ENCODE results near the gene BBOX1. TPM values are rescaled to one million over a fixed set of nuclear protein-coding genes. Genes with fewer than 3 reads are reported as not detected.

BBOX1 gene
- total RNA-seq, 4 donors from 2014 or later: 0.22 to 0.84 TPM; not detected in 2

DNA sequence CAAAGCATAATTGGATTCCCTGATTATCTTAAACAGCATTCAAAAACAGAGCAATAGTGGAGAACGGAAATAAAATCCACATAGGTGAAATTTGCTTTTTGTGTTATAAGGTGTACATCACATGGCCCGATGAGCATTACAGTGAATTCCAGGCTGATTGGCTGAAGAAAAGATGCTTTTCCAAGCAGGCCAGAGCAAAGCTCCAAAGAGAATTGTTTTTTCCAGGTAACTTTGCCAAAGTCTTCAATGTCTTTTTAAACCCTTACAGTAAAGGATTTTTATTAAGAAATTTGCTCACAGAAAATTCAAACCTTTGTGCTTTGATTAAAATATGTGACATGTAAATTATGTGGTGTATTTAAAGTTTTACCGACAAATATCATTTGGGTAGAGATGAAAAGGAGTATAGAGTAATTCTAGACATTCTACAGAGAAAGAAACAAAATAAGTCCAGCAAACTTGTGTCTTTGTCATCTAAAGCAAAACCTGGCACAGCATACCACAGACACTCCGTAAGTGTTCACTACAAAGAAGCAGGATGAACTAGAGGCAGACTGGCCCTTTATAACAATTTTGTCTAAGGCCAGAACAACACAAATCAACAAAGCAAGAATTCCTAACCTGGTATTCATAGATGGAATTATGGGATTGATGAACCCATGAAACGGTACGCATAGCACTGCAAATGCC lies 16.6 kb downstream of the BBOX1 start:
- WGBS, 2 donors: 59 to 64% methylated on average over 6 of the region's 6 CpGs
- no peak for TF ChIP-seq POLR2A (IDR thresholded peaks at IDR 0.05)
- no peak for TF ChIP-seq CTCF (IDR thresholded peaks at IDR 0.05)
- no peak for TF ChIP-seq EP300 (IDR thresholded peaks at IDR 0.05)
- Histone ChIP-seq H3K4me1 (peaks cover 0 to 15% (median 0%) of the 10 kb centered on the region in 4 donors), H3K27ac (no peak overlapping the region), H3K27me3 (no peaks in the 10 kb centered on the region), H3K9me3 (peaks cover 0 to 14% (median 2%) of the 10 kb centered on the region in 4 donors), H3K4me3 (no peak overlapping the region), H3K36me3 (peaks cover 0 to 5% (median 0%) of the 10 kb centered on the region in 3 donors)
- no peak for DNase-seq (ENCODE audit: low spot score in 2 of 2)

- Histone ChIP-seq H3K4me1 (peaks cover 0 to 15% (median 0%) of the 10 kb centered on the region in 4 donors), H3K36me3 (peaks cover 0 to 5% (median 0%) of the 10 kb centered on the region in 3 donors), H3K4me3 (no peak overlapping the region), H3K9me3 (peaks cover 0 to 14% (median 2%) of the 10 kb centered on the region in 4 donors), H3K27me3 (no peaks in the 10 kb centered on the region), H3K27ac (no peak overlapping the region)
- no peak for DNase-seq (ENCODE audit: low spot score in 2 of 2)
- WGBS, 2 donors: 72 to 86% methylated on average over 1 of the region's 1 CpG
- TF ChIP-seq POLR2A (IDR thresholded peaks at IDR 0.05) (no peak), CTCF (IDR thresholded peaks at IDR 0.05) (no peak), EP300 (IDR thresholded peaks at IDR 0.05) (no peak)
Measured at GRCh38 chr11:27058456-27058855, 17.8 kb downstream of the BBOX1 start.

DNA sequence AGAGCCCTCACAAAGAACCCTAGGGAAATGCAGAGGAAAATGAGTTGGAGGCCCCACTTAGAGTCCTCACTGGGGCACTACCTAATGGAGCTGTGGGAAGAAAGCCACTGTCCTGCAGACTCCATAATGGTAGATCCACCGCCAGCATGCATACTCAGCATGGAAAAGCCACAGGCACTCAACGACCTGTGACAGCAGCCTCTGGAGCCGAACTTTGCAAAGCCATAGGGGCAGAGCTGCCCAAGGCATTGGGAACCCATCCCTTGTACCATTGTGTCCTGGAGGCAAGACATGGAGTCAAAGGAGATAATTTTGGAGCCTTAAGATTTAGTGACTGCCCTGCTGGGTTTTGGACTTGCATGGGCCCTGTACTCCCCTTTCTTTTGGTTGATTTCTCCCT lies 18.8 kb downstream of the BBOX1 start:
- WGBS, 2 donors: 56 to 90% methylated on average over 2 to 3 of the region's 3 CpGs
- no peak overlapping the region for H3K4me3 ChIP-seq
- no peak for DNase-seq (ENCODE audit: low spot score in 2 of 2)

DNA sequence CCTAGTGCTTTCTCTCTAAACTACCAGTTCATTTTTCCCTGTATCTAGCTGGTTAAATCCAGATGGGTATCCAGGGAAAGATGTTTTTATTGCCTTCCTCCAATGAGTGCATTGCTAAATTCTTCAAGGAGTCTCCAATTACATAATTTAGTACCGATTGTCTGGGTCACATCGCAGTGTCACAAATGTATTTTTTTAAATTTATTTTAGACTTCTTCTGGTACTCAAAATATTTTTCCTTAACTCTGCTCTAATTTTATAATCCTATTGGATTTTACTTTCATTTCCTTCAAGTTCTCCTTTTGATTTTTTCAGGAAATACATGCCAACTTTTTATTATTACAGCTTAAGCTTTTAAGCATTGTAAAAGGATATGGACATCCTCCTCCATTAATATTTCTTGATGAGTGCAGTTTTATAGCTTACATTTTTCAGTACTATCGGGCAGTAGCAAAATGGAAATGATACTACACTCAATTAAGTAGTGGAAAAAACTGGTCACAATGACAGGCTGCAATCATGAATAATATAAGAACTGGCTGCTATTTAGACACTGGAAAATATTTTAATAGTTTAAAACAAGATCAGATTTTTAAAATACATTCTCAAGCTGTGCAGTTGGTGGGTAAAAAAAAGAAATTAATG lies 20.3 kb downstream of the BBOX1 start:
- H3K27ac ChIP-seq: peak overlapping the region in 1 of 4 donors; percentile 43
- DNase-seq (ENCODE audit: low spot score in 2 of 2): no peak
- H3K36me3 ChIP-seq: peaks cover 0 to 5% (median 0%) of the 10 kb centered on the region in 3 donors
- TF ChIP-seq POLR2A (IDR thresholded peaks at IDR 0.05) (no peak), CTCF (IDR thresholded peaks at IDR 0.05) (no peak), EP300 (IDR thresholded peaks at IDR 0.05) (no peak)
- H3K4me1 ChIP-seq: peaks cover 0 to 15% (median 0%) of the 10 kb centered on the region in 4 donors
- WGBS, 2 donors: 25 to 27% methylated on average over 3 of the region's 3 CpGs
- H3K4me3 ChIP-seq: no peak overlapping the region
- no peaks in the 10 kb centered on the region for H3K27me3 ChIP-seq
- peaks cover 0 to 14% (median 2%) of the 10 kb centered on the region in 4 donors for H3K9me3 ChIP-seq

More for the DNA sequence above, 18.8 kb downstream of the BBOX1 start:
- Histone ChIP-seq H3K27ac (no peak overlapping the region), H3K36me3 (peaks cover 0 to 5% (median 0%) of the 10 kb centered on the region in 3 donors), H3K4me1 (peaks cover 0 to 15% (median 0%) of the 10 kb centered on the region in 4 donors), H3K9me3 (peaks cover 0 to 14% (median 2%) of the 10 kb centered on the region in 4 donors), H3K27me3 (no peaks in the 10 kb centered on the region)
- TF ChIP-seq CTCF (IDR thresholded peaks at IDR 0.05) (no peak), POLR2A (IDR thresholded peaks at IDR 0.05) (no peak), EP300 (IDR thresholded peaks at IDR 0.05) (no peak)

GRCh38 chr11:27061461-27061821 lies 20.8 kb downstream of the BBOX1 start:
- TF ChIP-seq EP300 (IDR thresholded peaks at IDR 0.05): no peak
- TF ChIP-seq CTCF (IDR thresholded peaks at IDR 0.05): no peak
- TF ChIP-seq POLR2A (IDR thresholded peaks at IDR 0.05): no peak
- Histone ChIP-seq H3K9me3 (peaks cover 0 to 14% (median 2%) of the 10 kb centered on the region in 4 donors), H3K4me1 (peaks cover 0 to 15% (median 0%) of the 10 kb centered on the region in 4 donors), H3K27ac (no peak overlapping the region), H3K36me3 (peaks cover 0 to 5% (median 0%) of the 10 kb centered on the region in 3 donors), H3K4me3 (no peak overlapping the region), H3K27me3 (no peaks in the 10 kb centered on the region)
- DNase-seq (ENCODE audit: low spot score in 2 of 2): no peak
- WGBS, 2 donors: 53 to 59% methylated on average over 2 of the region's 2 CpGs

Measured in tibial nerve (tissue), 4 donors.